Ectodermal cell (in vitro differentiated cells): ENCODE measurements around the gene GSE1.
"Not testable (repeated sequence)": the region's sequence is repeated elsewhere in the genome, so short reads cannot be mapped to it uniquely, and the experiment has no call there.

Experiments used
- H3K27ac ChIP-seq: 2 replicates; pipeline ENCODE4 v1.7.0; 2013; ENCODE audit warnings: mild to moderate bottlenecking, low read depth, low read length; ENCODE audit not compliant: insufficient read depth, poor library complexity, severe bottlenecking
- H3K27me3 ChIP-seq: 2 replicates; pipeline ENCODE4 v1.7.0; 2013; ENCODE audit warnings: mild to moderate bottlenecking, low read length; ENCODE audit not compliant: insufficient read depth, control insufficient read depth, poor library complexity, severe bottlenecking
- H3K36me3 ChIP-seq: one replicate; pipeline ENCODE4 v1.7.0; 2013; ENCODE audit warnings: low read length; ENCODE audit not compliant: control insufficient read depth, insufficient read depth
- H3K4me1 ChIP-seq: one replicate; pipeline ENCODE4 v1.7.0; 2013; ENCODE audit warnings: low read length; ENCODE audit not compliant: control insufficient read depth, insufficient read depth
- H3K4me3 ChIP-seq: 2 replicates; pipeline ENCODE4 v1.7.0; 2013; ENCODE audit warnings: low read depth, low read length, control low read depth; ENCODE audit not compliant: insufficient read depth
- H3K9me3 ChIP-seq: 2 replicates; pipeline ENCODE4 v1.7.0; 2013; ENCODE audit warnings: mild to moderate bottlenecking, low read length, moderate library complexity; ENCODE audit not compliant: control insufficient read depth
- WGBS, 2 experiments: methylation state at CpG; one replicate each; pipeline ENCODE4 v1.1.7; 2013; ENCODE audit warnings: missing lambda C conversion rate in 2 of 2; 5-methylcytosine and 5-hydroxymethylcytosine counted together

GSE1 gene

DNA sequence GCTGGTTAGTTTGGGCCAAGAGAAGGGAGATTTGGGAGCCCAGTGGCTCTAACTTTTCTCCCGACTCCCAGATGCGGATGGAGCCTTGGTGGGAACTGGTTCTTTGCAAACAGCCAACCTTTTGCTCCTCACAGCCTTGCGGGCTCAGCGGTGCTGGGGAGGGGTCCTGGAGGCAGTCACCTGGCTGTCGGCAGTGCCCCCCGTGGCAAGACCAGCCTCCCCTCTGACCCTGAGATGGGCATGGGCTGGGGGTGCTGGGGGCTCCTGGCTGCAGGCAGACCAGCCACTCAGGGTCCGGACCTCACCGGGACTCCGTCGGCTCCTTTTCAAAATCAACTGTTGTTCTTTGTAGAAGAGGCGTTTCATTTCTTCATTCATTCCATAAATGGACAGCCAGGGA, 21.7 kb upstream of the GSE1 start:
- no peak overlapping the region for H3K27ac ChIP-seq
- 86 to 89% methylated on average over 11 of the region's 11 CpGs for WGBS, 2 experiments
- H3K4me1 ChIP-seq = peaks cover 37% of the 10 kb centered on the region

DNA sequence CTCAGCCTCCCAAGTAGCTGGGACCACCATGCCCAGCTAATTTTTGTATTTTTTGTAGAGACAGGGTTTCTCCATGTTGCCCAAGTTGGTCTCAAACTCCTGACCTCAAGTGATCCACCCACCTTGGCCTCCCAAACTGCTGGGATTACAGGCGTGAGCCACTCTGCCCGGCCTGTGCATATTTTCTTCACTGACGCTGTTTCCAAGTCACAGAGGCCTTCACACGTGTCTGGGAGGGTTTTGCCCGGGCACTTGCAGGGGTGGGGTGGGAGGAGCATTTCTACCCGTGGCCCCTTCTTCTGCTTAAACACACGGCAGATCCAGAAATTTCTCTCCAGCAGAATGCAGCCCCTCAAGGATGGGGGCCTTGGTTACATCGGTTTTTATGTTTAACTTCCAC, 20.8 kb upstream of the GSE1 start:
- 77 to 80% methylated on average over 8 of the region's 8 CpGs for WGBS, 2 experiments
- H3K36me3 ChIP-seq, H3K27ac ChIP-seq, H3K9me3 ChIP-seq, H3K4me3 ChIP-seq, H3K27me3 ChIP-seq: not testable (repeated sequence)
- H3K4me1 ChIP-seq = peaks cover 28% of the 10 kb centered on the region

More for the DNA sequence above, 21.7 kb upstream of the GSE1 start:
- H3K36me3 ChIP-seq = no peaks in the 10 kb centered on the region
- peaks cover 9% of the 10 kb centered on the region for H3K27me3 ChIP-seq
- H3K4me3 ChIP-seq = no peak overlapping the region
- H3K9me3 ChIP-seq = no peaks in the 10 kb centered on the region

DNA sequence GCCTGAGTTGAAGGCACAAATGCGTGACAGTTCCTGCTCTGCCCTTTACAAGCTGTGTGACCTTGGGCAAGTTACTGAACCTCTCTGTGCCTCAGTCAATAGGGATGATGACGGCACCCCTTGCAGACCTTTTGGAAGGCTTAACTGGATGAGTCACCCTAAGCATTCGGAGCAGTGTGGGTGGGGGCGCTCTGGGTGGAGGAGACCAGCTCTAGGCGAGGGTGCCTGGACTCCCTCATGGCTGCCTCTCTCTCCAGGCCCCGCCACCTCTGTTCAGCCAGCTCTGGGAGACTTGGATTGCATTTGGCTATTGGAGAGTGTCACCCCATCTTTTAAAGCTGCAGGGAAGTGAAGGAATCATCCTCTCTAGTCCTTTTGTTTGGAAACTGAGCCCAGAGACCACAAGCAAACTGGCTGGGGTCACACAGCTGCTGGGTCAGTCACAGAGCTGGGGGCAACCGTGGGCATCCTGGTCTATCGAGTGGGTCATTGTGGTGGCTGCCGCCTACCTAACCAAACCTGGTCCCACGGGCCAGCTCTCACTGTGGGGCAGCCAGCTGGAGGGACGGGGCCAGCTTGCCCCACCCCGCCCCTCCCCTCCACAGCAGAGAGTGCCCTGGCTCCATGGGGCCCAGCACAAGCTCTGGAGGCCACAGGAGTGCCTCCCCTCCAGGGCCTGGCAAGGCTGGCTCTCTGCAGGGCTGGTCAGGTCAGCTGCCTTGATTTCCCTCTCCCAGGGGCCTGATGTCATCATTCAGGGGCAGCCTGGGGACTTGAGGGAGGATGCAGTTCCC, 20.2 kb upstream of the GSE1 start:
- H3K27ac ChIP-seq = no peak overlapping the region
- no peak overlapping the region for H3K4me3 ChIP-seq
- H3K4me1 ChIP-seq = peaks cover 21% of the 10 kb centered on the region
- WGBS, 2 experiments = 83 to 85% methylated on average over 12 of the region's 12 CpGs
- no peaks in the 10 kb centered on the region for H3K9me3 ChIP-seq
- no peaks in the 10 kb centered on the region for H3K27me3 ChIP-seq
- no peaks in the 10 kb centered on the region for H3K36me3 ChIP-seq

DNA sequence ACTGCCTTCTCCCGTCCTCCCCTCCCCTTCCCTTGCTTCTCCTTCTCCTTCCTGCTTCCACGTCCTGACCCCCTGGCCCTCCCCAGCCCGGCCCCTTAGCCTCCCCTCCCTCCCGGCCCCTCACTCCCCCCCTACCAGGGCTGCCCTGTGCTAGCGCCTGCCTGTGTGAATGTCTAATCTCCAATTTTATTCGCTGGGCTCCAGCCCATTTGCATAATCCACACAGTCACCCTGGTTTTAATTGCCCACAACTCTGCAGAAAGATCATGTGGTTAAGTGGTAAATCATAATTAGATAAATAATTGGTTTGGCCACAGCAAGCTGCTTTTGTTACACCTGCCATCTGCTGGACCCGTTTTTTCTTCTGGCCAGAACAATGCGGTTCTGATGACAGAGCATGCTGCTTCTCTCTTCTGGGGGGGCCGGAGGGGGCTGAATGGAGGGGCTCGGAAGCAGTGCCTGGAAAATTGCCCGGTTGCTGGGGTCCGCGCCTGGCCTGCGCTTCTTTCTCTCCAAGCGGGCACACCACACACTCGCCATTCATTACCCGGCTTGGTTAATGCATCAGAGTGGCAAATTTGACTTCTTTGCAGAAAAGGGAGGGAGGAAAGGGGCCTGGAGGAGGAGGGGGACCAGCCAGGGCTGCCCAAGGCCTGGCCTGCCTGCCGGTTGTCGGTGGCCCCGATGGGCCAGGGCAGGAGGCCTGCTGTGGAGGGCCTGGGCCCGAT, 19.5 kb upstream of the GSE1 start:
- Histone ChIP-seq H3K9me3 (no peaks in the 10 kb centered on the region), H3K4me3 (no peak overlapping the region), H3K36me3 (no peaks in the 10 kb centered on the region), H3K27me3 (no peaks in the 10 kb centered on the region), H3K4me1 (peaks cover 14% of the 10 kb centered on the region), H3K27ac (peak overlapping the region; percentile 76)
- 33 to 36% methylated on average over 17 to 21 of the region's 21 CpGs for WGBS, 2 experiments

DNA sequence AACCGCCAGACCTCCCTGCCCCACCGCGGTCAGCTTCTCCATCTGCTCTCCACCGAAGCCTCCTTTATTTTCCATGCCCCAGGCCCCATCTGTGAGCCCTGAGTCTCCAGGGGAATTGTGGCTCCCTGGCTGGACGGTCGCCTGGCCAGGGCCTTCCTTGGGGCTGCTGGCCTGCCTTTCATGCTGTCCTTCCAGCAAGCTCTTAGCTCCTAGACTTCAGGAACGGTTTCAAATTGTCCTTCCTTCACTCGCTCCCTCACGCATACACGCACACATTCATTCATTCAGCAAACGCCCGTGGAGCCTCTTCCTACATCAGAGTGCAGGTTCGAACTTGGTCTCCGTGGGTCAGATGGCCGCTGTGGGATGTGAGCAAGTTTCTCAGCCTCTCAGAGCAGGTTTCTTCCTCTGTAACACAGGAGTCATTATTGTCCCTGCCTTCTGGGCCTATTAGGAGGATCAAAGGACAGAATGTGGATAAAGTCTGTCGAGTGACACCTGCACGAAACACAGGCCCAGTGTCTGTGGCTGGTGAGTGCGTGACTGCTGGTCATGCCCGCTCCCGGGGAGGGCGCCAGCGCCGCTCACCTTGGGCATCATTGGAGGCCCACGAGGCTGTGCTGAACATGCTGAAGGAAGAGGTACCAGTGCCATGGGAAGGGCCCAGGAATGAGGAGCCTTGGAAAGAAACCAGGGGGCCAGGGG, 18.7 kb upstream of the GSE1 start:
- Histone ChIP-seq H3K27me3 (no peaks in the 10 kb centered on the region), H3K27ac (no peak overlapping the region), H3K9me3 (no peaks in the 10 kb centered on the region), H3K4me3 (no peak overlapping the region), H3K4me1 (peaks cover 8% of the 10 kb centered on the region), H3K36me3 (no peaks in the 10 kb centered on the region)
- 74 to 80% methylated on average over 24 of the region's 24 CpGs for WGBS, 2 experiments

DNA sequence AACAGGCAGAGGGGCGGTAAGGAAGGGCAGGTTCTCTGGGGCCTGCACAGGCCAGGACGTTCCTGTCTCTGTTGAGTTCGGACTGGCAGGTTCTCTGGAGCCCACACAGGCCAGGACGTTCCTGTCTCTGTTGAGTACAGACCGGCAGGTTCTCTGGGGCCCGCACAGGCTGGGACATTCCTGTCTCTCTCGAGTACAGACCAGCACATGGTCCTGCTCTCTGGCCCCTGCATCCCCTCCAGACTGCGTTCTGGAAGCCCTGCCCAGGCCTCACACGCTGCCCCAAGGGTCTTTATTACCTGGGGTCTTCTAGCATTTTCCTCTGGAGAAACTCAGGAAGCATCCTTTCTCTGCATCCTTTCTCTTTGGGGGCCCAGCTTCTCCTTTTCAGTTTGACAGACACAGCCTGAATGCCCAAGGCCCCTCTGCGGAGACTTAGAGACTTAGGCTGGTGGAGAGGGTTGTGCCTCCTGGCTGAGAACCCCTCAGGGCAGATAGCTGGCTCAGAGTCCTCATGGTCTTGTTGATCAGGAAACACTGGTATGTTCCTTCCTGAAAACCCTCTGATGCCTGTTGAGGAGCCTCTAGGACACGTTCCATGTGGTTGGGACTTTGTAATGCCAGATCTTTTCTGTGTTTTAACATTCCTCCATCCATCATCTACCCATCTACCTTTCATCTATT, 18.0 kb upstream of the GSE1 start:
- Histone ChIP-seq H3K4me3 (no peak overlapping the region), H3K36me3 (no peaks in the 10 kb centered on the region), H3K9me3 (no peaks in the 10 kb centered on the region), H3K27me3 (no peaks in the 10 kb centered on the region), H3K27ac (no peak overlapping the region), H3K4me1 (peaks cover 10% of the 10 kb centered on the region)
- whole genome bisulfite sequencing, 2 experiments = 90 to 92% methylated on average over 11 of the region's 11 CpGs

DNA sequence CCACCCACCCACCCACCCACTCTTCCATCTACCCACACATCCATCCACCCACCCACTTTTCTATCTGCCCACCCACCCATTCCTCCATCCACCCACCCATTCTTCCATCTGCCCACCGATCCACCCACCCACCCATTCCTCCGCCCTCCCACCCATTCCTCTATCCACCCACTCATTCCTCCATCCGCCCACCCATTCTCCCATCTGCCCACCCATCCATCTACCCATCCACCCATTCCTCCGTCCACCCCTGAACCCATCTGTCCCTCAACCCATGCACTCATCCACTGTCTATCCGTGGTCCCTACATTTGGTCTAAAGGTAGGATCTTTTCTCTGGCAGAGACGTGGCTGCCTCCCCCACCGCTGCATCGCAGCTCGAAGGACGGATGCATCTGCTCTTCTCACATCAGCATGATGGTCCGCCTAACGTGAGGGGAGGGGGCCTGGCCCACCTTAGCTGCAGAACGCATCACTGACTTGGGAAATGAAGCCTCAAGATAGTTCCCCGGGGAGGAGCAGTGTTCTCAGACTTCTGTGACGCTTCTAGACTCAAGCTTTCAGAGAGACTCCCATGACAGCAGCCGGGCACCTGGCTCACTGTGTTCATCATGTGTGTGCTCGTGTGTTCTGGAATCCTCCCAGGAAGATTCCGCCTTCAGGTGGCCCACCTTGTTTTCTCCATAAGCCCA, 17.2 kb upstream of the GSE1 start:
- no peaks in the 10 kb centered on the region for H3K27me3 ChIP-seq
- WGBS, 2 experiments = 93 to 96% methylated on average over 18 of the region's 18 CpGs
- H3K36me3 ChIP-seq = no peaks in the 10 kb centered on the region
- no peak overlapping the region for H3K27ac ChIP-seq
- H3K4me3 ChIP-seq = no peak overlapping the region
- peaks cover 18% of the 10 kb centered on the region for H3K4me1 ChIP-seq
- no peaks in the 10 kb centered on the region for H3K9me3 ChIP-seq

DNA sequence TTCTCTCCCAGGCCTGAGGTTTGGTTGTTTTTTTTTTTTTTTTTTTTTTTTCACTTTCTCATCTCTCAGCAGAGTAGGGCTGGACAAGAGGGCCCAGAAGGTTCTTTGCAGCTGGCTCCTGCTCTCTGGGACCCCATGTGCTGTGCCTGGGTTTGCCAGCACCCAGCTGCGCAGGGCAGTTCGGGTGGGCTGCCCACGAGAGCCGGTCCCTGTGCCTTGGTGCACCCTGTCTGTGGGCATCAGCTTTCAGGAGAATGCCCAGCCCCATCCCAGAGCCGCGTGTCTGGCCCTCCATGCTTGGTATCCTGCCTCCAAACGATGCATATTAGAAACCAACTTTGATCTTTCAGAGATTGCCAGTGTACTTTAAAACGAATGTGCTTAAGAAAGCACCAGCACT, 15.0 kb upstream of the GSE1 start:
- H3K27me3 ChIP-seq = no peaks in the 10 kb centered on the region
- H3K27ac ChIP-seq = no peak overlapping the region
- H3K9me3 ChIP-seq = no peaks in the 10 kb centered on the region
- H3K36me3 ChIP-seq = no peaks in the 10 kb centered on the region
- 93 to 95% methylated on average over 8 of the region's 8 CpGs for WGBS, 2 experiments
- no peak overlapping the region for H3K4me3 ChIP-seq
- peaks cover 39% of the 10 kb centered on the region for H3K4me1 ChIP-seq

DNA sequence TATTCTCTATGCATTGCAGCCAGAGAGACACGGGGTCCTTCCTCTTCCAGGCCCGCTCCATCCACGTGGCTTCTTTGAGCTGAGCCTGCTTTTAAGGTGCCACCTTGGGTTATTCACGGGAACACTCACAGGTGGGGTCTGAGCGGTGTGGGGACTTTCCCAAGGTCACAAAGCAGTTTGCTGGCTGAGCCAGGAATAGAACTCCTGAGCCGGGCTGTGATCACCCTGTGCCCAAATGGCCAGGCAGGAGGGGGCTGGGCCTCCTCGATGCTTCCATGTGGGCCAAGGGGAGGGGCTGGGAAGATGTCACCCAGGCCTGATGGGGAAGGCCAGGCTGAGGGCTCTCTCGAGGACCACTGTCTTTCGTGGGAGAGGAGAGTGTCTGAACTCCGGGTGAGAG, 13.0 kb upstream of the GSE1 start:
- no peak overlapping the region for H3K27ac ChIP-seq
- peaks cover 36% of the 10 kb centered on the region for H3K4me1 ChIP-seq
- no peaks in the 10 kb centered on the region for H3K27me3 ChIP-seq
- no peak overlapping the region for H3K4me3 ChIP-seq
- 62 to 63% methylated on average over 10 of the region's 10 CpGs for WGBS, 2 experiments
- no peaks in the 10 kb centered on the region for H3K36me3 ChIP-seq
- no peaks in the 10 kb centered on the region for H3K9me3 ChIP-seq
